ENCODE data around the gene CHMP1B.
A peak's percentile ranks its signal among the peaks of the same experiment; 100 is the strongest.
"Not testable (repeated sequence)": the region's sequence is repeated elsewhere in the genome, so short reads cannot be mapped to it uniquely, and the experiment has no call there.

The CHMP1B gene

DNA sequence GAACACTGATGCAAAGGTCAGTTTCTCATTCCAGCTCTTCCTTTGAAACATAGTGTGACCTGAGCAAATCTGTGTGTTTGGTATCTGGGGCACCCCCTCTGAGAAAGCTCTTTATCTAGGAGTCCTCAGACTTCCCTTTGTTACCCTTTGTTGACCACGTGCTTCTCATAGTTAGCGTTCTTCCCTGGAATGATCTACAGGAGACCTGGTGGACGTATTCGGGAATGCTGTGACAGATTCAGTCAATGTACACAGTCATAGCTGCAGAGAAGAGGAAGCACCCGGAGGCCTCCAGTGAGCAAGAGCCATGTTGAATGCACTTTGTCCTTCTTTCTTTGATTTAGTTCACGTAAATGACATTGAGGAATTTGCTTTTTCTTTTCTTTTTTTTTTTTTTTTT is 10.7 kb upstream of the CHMP1B start:
- no peak for DNase-seq

DNA sequence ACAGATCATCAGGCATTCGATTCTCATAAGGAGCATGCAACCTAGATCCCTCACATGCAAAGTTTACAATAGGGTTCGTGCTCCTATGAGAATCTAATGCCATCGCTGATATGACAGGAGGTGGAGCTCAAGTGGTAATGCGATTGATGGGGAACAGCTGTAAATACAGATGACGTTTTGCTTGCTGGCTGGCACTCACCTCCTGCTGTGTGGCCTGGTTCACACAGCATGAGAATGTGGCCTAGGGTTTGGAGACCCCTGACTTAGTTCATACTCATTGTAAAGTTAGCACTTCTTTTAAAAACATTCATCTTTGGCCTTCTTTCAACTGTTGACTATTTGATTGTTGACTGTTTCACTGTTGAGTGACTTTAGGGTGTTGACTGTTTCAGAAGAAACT is 8.7 kb upstream of the CHMP1B start:
- DNase-seq, result peak; percentile 52

DNA sequence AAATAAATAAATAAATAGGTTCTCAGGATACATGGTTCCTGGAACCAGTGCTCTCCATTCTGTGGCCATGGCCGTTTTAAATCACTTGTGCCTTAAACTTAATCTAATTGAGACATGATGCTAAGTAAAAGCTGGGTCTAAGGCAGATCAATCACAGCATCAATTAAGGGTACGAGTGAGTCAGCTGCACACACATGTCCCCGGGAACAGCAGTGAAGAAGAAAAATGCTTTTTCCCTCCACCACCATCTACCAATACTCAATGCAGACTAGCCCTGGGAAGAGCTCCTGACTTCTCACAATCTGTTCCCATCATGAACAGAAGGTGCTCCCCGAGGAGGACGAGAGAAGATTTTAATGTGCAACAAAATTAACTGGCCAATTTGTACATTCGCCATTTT is 6.8 kb upstream of the CHMP1B start:
- no peak for DNase-seq

DNA sequence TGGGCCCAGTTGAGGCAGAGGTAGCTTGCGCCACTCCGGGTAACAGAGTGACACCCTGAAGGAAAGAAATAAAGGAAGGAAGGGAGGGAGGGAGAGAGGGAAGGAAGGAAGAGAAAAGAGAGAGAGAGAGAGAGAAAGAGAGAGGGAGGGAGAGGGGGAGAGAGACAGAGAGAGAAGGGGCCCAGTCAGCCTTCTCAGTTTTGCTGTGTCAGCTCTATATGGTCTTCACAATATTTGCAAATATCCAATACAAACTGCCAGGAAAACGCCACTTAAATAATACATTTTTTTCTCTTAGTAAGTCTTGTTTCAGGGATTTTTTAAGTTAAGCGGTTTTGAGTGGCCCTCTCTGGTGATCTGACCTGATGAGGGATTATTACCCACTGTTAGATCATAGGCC is 5.6 kb upstream of the CHMP1B start:
- no peak for DNase-seq

DNA sequence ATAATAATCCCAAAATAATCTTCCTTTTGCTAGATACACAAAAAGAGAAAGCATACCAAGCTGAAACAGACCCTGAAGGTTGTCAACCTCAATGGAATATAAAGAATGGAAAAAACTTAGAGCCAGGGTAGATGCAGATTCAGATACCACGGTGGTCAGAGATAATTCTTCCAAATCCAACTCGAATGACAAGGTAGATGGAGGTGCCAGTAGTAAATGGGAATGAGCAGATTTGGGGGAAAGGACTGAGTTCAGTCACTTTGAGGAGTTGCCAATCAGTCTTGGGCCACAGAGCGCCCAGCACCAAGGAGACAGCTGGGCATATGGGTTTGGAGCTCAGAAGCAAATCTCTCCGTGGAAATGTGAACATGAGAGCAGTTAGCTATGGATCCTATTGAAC is 3.4 kb upstream of the CHMP1B start:
- no peak for DNase-seq

DNA sequence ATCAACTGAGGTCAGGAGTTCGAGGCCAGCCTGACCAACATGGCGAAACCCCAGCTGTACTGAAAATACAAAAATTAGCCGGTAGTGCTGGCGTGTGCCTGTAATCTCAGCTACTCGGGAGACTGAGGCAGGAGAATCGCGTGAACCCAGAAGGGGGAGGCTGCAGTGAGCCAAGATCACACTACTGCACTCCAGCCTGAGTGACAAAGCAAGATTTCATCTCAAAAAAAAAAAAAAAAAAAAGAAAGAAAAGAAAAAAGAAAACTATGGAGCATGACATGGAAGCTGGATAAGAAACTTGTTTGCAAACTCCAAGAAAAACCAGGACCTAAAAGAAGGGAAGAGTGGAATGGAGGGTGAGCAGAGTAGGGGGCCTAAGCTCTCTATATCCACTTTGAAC is 1.9 kb upstream of the CHMP1B start:
- no peak for DNase-seq

DNA sequence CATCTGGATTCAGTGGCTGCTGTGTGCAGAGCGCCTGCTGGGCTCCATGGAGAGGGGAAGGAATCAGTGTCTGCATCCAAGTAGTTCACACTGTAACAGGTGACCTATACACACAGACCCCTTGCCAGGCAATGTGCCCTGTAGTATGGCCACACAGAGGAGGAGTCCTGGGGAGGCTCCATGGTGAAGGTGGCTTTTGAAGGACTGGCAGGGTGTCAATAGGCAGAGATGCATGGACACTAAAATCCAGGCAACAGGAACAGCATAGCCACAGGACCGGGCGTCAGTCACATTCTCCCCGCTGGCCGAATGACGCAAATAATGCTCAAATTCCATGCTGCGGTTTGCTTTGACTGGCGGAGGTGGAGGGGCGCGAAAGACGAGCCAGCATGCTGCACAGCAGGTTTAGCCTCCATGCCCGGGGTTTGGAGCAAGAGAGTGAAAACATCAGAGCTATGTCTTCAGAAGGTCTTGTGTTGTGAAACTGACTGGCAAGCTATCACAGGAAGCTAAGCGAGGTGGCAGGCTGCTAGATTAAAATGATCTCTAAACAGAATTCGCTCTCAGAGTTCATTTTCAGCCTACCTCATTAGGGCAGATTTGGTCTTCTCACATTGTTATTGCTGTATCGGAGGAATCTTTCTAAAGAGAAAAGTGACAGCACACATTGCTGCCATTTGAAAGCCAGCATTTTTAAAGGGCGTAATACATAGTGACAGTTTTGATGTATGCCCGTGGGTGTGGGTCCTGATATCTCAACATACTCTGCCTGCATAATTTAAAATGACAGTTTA is 1.2 kb upstream of the CHMP1B start:
- peak; percentile 92 for DNase-seq

DNA sequence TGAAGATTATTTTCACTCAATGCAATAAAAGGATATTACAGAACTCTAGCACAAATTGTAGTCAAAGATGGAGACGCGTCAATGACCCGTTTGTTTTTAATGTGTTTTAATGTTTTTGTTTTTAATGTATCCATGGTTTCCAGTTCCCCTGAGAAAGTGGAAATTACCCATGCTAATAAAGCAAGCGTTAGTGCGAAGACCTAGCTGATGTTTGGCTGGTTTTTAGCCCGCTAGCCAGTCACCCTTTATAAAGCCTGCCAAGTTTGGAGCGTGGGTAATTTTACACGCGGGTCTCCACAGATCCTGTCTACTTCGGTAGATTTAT is 430 bp upstream of the CHMP1B start:
- no peak for DNase-seq

DNA sequence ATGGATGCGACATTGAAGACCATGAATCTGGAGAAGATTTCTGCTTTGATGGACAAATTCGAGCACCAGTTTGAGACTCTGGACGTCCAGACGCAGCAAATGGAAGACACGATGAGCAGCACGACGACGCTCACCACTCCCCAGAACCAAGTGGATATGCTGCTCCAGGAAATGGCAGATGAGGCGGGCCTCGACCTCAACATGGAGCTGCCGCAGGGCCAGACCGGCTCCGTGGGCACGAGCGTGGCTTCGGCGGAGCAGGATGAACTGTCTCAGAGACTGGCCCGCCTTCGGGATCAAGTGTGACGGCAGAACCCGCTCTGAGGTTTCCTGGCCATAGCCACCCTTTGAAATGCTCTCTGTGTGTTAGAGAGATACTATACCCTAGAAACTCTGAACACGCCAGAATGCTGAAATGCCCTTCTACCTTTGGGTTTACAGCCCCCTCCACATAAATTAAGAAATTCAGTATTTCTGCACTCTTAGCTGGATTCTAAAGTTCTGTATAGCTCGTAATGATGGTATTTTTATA is 659 bp downstream of the CHMP1B start:
- no peak for DNase-seq

DNA sequence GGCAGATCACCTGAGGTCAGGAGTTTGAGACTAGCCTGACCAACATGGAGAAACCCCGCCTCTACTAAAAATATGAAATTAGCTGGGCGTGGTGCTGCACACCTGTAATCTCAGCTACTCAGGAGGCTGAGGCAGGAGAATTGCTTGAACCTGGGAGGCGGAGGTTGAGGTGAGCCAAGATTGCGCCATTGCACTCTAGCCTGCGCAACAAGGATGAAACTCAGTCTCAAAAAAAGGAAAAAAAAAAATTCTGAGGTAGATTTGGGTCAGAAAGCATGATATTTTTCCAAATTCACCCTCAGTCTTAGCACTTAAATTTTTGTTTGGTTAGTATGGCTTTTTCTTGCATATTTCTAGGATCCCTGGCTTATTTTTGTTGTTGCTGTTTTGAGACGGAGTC is 3.3 kb downstream of the CHMP1B start:
- DNase-seq, result not testable (repeated sequence)

DNA sequence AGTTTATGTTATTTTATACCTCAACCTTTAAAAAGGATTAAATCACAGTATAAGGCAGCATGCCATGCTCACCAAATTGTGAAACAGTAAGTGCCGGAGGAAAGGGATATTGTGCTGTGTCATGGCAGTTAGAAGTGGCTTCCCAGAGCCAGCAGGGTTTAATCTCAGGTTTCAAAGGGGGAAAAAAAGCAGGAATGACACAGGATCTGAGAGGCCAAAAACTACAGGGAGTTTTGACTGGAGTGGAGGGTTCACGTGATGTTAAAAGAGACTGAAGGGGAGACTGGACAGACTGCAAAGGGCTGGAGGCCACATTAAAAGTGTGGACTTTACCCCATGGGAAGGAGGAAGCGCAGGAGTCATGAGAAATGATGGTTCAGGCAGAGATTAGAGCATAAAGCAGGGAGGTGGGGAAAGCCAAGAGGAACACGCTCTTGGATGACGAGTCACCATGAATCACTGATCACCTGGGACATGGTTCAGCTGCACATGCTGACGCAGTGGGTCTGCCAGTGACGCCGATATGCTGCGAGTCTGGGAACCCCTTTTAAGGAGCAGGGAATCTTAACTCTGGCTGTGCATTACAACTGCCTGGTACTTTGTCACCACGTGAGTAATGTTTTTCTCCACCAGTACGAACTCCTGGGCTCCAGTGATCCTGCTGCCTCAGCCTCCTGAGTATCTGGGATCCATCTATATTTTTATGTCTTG is 6.1 kb downstream of the CHMP1B start:
- peak; percentile 93 for DNase-seq

DNA sequence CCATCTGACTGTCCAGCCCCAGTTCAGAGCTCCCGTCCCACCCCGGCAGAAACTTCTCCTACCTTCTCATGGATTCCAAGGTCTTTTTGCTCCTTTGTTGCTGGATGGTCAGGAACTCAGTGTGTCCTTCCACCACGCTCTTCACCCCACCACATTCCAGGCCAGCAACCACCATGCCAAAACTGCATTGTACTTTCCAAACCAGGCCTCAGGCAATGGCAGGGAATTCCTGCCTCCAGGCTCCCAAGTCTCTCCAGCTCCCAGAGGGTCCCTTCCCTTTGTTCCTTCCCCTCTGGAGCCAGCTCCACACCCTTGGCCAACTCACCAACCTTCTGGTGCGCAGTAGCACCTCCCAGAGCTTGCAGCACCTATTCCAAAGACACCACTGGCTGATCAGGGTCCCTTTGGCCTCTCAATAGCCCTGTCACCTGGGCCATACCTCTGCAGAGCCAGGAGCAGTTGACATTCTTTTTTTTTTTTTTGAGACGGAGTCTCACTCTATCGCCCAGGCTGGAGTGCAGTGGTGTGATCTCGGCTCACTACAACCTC is 8.1 kb downstream of the CHMP1B start:
- DNase-seq, result no peak

DNA sequence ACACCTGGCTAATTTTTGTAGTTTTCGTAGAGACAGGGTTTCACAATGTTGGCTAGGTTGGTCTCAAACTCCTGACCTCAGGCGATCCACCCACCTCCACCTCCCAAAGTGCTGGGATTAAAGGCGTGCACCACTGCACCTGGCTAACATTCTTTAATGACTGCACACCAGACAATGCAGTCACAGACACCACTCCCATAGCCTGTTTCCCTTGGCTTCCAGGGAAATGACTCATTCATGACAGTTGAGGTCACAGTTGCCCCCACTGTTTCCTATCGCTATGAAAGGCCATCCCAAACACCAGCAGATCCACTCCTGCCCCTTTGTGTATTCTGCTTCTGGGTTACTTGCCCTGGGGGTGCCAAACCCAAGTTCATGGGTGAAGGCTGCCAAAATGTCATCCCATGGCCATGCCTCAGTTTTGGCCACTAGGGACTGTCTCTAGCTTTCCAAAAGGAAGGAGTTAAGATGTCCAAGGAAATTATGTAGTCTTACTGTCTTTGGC is 8.7 kb downstream of the CHMP1B start:
- peak; percentile 63 for DNase-seq

DNA sequence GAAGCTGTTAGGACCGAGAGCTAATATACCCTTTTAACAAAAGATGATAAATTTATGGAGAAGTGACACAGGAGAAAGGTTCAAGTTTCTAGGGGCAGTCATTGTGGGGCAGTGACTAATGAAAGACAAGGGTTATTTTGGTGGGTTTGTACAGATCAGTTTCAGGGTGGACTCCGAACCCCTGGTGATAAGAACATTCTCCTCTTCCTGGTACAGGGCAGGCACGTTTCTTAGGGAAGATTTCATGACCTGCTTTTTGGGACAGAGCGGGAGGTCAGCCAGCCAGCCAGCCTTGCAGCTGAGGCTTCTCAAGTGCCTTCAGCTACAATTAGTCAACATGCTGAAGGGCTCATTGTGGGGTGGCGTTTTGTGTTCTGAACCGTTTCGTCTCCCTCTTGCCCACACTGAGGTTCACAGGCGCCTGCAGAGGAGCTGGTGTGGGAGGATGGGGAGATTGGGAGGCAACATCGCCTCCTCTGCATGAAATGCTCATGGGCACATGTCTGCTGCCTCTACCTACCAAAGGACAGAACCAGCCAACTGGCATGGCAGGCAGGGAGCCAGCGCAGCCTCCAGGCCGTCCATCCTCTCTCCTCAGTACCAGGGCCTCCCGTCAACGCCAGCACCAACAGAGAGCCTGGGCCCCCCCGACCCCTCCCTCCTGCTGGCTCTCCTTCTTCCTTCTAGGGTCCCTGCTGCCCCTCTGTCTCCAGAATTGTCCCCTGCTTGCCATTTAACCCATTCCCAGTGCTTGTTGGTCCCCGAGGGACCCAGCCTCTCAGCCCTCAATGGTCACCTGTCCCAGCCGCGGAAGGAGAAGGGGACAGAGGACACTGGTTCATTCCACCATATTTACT is 9.6 kb downstream of the CHMP1B start:
- no peak for DNase-seq

DNA sequence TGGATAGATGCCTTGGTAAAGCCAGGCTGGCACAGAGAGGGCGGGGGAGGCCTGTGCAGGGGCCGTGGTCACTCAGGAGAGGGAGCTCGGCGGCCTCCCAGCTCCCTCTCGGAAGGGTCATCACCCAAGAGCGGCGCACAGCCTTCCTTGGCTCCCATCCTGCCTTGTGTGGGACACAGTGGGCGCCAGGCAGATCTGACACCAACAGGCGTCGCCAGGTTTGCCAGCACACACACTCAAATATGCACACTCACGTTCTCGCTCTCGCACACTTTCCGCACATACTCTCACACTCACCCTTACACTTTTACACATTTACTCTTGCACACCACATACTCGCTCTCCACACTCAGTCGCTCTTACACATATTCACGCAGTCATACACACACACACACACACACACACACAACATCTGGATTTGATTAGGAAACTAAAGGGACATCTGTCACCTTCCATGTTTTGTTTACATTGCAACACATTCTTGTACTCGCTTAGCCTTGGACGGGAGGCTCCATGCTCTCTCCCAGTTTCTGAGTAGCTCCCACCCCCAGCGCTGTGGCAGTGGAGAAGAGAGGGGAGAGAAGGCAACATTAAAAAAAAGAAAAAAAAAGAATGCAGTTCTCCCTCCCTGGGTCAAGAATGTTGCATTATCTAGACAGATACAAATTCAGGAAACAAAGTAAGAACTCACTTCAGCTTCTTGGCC is 10.5 kb downstream of the CHMP1B start:
- DNase-seq, result peak; percentile 55

DNA sequence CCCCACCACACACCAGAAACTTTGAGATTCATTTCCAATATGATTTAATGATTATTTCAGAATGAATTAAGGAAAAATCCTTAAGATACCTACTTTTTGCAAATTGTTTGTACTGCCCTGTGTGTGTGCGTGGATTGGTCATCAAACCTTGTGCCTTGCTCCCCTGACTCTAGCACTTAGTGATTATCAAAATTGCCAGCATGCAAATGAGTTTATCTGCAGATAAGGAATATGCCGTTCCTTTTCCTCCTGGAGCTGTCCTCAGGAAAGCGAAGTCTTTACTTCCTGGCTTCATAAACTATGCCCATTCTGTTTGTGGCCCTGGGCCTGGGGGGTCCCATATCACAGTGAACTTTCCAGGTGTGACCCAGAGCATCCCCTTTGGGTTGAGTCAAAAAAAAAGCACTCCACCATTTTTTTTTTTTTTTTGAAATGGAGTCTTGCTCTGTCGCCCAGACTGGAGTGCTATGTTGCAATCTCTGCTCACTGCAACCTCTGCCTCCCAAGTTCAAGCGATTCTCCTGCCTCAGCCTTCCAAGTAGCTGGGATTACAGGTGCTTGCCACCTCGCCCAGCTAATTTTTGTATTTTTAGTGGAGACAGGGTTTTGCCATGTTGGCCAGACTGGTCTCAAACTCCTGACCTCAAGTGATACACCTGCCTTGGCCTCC is 11.4 kb downstream of the CHMP1B start:
- DNase-seq, result no peak

DNA sequence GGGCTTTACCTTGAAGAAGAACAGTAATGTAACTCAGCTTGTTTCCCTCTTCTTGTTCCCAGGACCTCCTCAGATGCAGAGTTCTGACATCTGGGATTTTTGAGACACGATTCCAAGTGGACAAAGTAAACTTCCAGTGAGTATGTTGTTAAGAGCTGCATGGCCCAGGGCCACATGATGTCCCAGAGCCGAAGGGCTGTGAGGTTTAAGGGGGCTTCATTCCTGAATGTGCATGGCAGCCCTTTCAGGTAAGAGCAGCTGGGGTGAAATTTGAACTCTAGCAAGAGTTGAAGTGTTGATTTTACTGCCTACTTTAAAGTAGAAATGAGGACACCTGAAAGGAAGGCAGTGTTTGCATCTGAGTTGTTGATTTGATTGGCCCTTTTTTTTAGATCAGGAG is 13.3 kb downstream of the CHMP1B start:
- DNase-seq, result no peak

DNA sequence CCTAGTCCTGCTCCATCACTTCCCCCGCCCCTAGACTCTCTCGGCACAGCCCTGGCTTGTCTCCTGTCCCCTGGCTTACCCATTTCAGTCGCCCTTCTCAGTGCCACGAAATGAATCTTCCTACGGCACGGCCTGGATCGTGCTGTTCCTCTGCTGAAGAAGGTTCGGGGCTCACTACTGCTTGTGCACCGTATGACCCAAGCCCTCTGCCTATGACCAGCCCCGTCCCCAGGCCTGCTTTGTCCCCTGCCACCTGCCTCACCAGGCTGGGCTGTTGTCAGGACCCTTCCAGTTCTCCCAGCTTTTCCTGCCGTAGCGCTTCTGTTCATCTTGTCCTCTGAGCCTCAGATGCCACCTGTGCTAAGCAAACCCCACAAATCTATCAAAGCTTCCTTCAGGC is 13.9 kb downstream of the CHMP1B start:
- DNase-seq, result no peak

DNA sequence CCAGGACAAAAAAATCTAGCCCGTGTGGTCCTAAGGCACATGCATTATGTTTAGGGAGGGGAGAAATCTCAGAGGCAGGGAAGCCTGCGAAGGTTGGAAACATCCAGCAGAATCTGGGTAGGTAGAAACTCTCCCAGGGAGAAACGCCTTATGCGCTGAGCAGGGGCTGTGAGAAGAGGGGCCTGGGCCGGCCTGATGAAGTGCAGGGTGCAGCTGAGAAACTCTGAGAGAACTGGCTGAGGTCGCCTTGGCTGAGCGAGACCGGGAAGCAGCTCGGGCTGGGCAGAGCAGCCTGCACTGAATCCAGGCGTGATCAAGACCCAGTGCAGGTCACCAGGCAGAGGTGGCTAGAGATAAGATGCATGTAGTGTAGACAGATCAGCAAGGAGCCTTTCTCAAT is 15.1 kb downstream of the CHMP1B start:
- DNase-seq, result no peak

DNA sequence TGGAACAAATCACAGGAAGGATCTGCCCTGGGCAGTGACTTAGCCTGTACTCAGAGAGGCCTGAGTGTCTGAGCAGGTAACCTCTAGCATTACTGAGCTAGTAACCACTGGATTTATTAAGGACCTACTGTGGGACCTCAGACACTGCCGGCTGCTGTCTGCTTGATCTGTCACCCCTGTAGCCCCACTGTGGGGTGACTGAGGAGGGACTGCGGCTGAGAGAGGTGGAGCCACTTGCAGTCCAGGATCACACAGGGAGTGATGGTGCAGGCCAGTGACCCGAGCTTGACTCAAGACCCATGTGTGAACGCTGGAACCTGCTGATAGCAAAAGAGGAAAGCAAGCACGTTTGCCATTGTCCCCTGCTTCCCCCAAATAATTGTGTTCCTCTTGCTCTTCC is 15.6 kb downstream of the CHMP1B start:
- no peak for DNase-seq

DNA sequence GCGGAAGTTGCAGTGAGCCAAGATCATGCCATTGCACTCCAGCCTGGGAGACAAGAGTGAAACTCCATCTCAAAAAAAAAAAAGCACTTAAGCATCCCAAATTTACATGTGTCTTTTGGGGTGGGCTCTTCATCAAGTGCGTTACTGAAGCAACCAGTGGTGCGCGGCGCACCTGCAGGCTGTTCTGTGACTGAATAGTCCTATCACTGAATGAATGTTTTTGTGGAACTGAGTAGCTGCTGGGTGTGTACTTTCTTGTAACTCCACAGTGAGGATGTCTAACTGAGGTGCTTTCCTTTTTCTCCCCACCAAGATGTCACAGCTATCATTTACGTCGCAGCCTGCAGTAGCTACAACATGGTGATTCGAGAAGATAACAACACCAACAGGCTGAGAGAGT is 17.0 kb downstream of the CHMP1B start:
- no peak for DNase-seq

DNA sequence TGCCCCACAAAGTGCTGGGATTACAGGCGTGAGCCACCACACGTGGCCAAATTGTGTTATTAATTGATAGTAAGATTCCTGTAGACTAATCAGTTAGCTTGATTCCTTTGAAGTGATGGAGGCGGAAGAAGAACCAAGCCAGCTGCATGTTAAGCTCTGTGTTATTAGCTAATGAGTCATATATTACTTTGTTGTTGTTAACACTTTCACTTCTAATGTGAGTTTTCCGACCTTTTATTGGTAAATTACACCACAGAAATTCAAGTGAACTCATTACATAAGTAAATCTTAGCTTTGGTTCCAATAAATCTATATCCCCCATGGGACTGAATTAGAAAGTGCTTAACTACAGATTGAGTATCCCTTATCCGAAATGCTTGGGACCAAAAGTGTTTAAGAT is 20.3 kb downstream of the CHMP1B start:
- no peak for DNase-seq
